GM12878 (cell line): ENCODE results near the gene MAX. TPM values are rescaled to one million over a fixed set of nuclear protein-coding genes. Genes with fewer than 3 reads are reported as not detected.

Experiments
- ATAC-seq: fragments of 200-7000 bp; cut with Tn5 transposase; 3 replicates; pipeline ENCODE4 v1.9.1; 2020; ENCODE audit warnings: mild to moderate bottlenecking, moderate library complexity
- BruUV-seq: library from RNA; stranded (reverse); fragments of 400-500 nt; replicated peaks from 2 replicates; lab custom pipeline; 2021; lab: Mats Ljungman, UMichigan
- CTCF ChIA-PET: fragments of 300-600 bp; sonication (Branson Sonifier 250); formaldehyde crosslinking; extraction: SDS; loops from one replicate; lab custom pipeline; 2021; ENCODE audit warnings: inconsistent platforms; lab: Yijun Ruan, JAX
- POLR2A ChIA-PET: fragments of 350-600 bp; formaldehyde crosslinking; extraction: SDS; loops from one replicate; lab custom pipeline; 2021; ENCODE audit warnings: inconsistent platforms; lab: Charles Lee
- RAD21 ChIA-PET: fragments of 300-600 bp; sonication (Branson Sonifier 250); formaldehyde crosslinking; loops from one replicate; lab custom pipeline; 2023; ENCODE audit warnings: antibody characterized with exemption; ENCODE audit not compliant: unreplicated experiment; lab: Charles Lee
- SMC1A ChIA-PET: fragments of 300-600 bp; sonication (Branson Sonifier 250); formaldehyde crosslinking; loops from one replicate; lab custom pipeline; 2023; ENCODE audit not compliant: unreplicated experiment, uncharacterized antibody; lab: Charles Lee
- DNase-seq: peaks from one replicate; pipeline ENCODE4 v3.0.0-alpha.2; 2011; ENCODE audit warnings: low read depth, low spot score
- FAIRE-seq: peaks from 3 replicates; lab custom pipeline; 2011; peaks lifted over from hg19 to GRCh38; lab: Jason Lieb, UNC
- H2AFZ ChIP-seq: 2 replicates; pipeline ENCODE4 v1.6.0; 2011; ENCODE audit warnings: low read depth, low read length, control low read depth; ENCODE audit not compliant: control insufficient read depth
- H3K27ac ChIP-seq: 2 replicates; pipeline ENCODE4 v1.5.1; 2011; ENCODE audit warnings: control low read depth; ENCODE audit not compliant: control insufficient read depth, insufficient read depth
- H3K27me3 ChIP-seq, 2 experiments: replicated peaks in 1 of 2; 2 replicates each; pipeline versions ENCODE4 v1.6.0 to v1.6.1; 2011; ENCODE audit warnings: low read length in 1 of 2; ENCODE audit not compliant: control insufficient read depth in 2 of 2, insufficient read depth in 2 of 2
- H3K36me3 ChIP-seq, 2 experiments: 2 replicates each; pipeline ENCODE4 v1.5.1; 2011; ENCODE audit warnings: low read length in 1 of 2; ENCODE audit not compliant: control insufficient read depth in 2 of 2, insufficient read depth in 2 of 2
- H3K4me1 ChIP-seq: 2 replicates; pipeline ENCODE4 v1.6.1; 2011; ENCODE audit warnings: mild to moderate bottlenecking, low read length, moderate library complexity, mixed read lengths; ENCODE audit not compliant: control insufficient read depth, insufficient read depth
- H3K4me2 ChIP-seq: 2 replicates; pipeline ENCODE4 v1.6.0; 2011; ENCODE audit warnings: control low read depth; ENCODE audit not compliant: control insufficient read depth, insufficient read depth
- H3K4me3 ChIP-seq: fragments of 200-600 bp; sonication (generic); 2 replicates; pipeline ENCODE4 v1.5.1; 2016
- H3K79me2 ChIP-seq: 2 replicates; pipeline ENCODE4 v1.6.0; 2011; ENCODE audit warnings: low read length; ENCODE audit not compliant: control insufficient read depth, insufficient read depth
- H3K9ac ChIP-seq: 2 replicates; pipeline ENCODE4 v1.8.0; 2011; ENCODE audit warnings: low read length, control low read depth, mixed read lengths; ENCODE audit not compliant: control insufficient read depth, insufficient read depth
- H3K9me3 ChIP-seq: replicated peaks from 3 replicates; pipeline ENCODE4 v1.5.1; 2011; ENCODE audit warnings: mild to moderate bottlenecking, low read length; ENCODE audit not compliant: control insufficient read depth, insufficient read depth
- H4K20me1 ChIP-seq: 2 replicates; pipeline ENCODE4 v1.6.0; 2011; ENCODE audit not compliant: control insufficient read depth, insufficient read depth
- CBFB ChIP-seq: IDR thresholded peaks from 2 replicates; pipeline ENCODE4 v1.6.1; 2016; ENCODE audit warnings: antibody characterized with exemption, low read depth
- CHD4 ChIP-seq: fragments of 200-600 bp; sonication (generic); IDR thresholded peaks from 2 replicates; pipeline ENCODE4 v1.6.1; 2016; ENCODE audit warnings: mild to moderate bottlenecking
- FOXK2 ChIP-seq: fragments of 450-650 bp; IDR thresholded peaks from 2 replicates; pipeline ENCODE4 v1.6.1; 2017; ENCODE audit warnings: mild to moderate bottlenecking, moderate library complexity
- HCFC1 ChIP-seq: fragments of 150-350 bp; IDR thresholded peaks from 2 replicates; pipeline ENCODE4 v1.6.1; 2014; ENCODE audit warnings: low read length
- LARP7 ChIP-seq: fragments of 450-650 bp; IDR thresholded peaks from 2 replicates; pipeline ENCODE4 v1.6.1; 2017; ENCODE audit warnings: mild to moderate bottlenecking
- MXI1 ChIP-seq: fragments of 150-350 bp; IDR thresholded peaks from 2 replicates; pipeline ENCODE4 v1.6.1; 2011; ENCODE audit warnings: low read depth, mild to moderate bottlenecking, inconsistent platforms, low read length, improper control_type of control experiment
- RCOR1 ChIP-seq: conservative IDR thresholded peaks from 2 replicates; pipeline ENCODE4 v1.6.1; 2012; ENCODE audit warnings: low read depth, low read length, improper control_type of control experiment
- STAT3 ChIP-seq: IDR thresholded peaks from 2 replicates; pipeline ENCODE4 v1.6.1; 2011; ENCODE audit warnings: low read depth, low read length, improper control_type of control experiment
- ZBED1 ChIP-seq: IDR thresholded peaks from 2 replicates; pipeline ENCODE4 v1.6.1; 2016; ENCODE audit warnings: borderline replicate concordance
- ZSCAN29 ChIP-seq: fragments of 450-650 bp; IDR thresholded peaks from 2 replicates; pipeline ENCODE4 v1.6.1; 2017; ENCODE audit warnings: mild to moderate bottlenecking, moderate library complexity
- WGBS: methylation state at CpG from one replicate; pipeline ENCODE4 v1.1.6; 2016; ENCODE audit warnings: low lambda C conversion rate; ENCODE audit not compliant: insufficient replicate concordance, insufficient coverage; ENCODE audit errors: missing lambda C conversion rate; 5-methylcytosine and 5-hydroxymethylcytosine counted together
- in situ Hi-C: fragments of 300-500 bp; cut with MboI; formaldehyde crosslinking; loops from 9 replicates; pipeline ENCODE4 v1.14.3; 2018; ENCODE audit warnings: mixed read lengths
- intact Hi-C: fragments of 100-400 bp; cut with micrococcal nuclease; formaldehyde crosslinking; loops from one replicate; pipeline ENCODE4 v1.14.2; 2022; ENCODE audit not compliant: unreplicated experiment
- polyA plus RNA-seq, 11 experiments: library from polyadenylated mRNA; depleted of rRNA in 4 of 11; unstranded in 6 of 11; stranded (reverse) in 5 of 11; fragments of >200 nt; fragmentation: Nextera tagmentation in 4 of 11; fragmentation: Illumina TruSeq in 1 of 11; extraction: Ambion mirVana in 4 of 11; extraction: Trizol in 1 of 11; gene quantifications; 1 replicate in 1 of 11; 2 replicates in 10 of 11; pipeline versions ENCODE4 v1.2.1 to v1.2.3, GENCODE V29; 2011 to 2016; ENCODE audit warnings: inconsistent platforms in 2 of 11, missing spikeins in 2 of 11, low read depth in 1 of 11
- total RNA-seq, 4 experiments: library from RNA; depleted of rRNA in 3 of 4; stranded (reverse); fragments of >200 nt in 3 of 4; fragmentation: Illumina TruSeq in 1 of 4; extraction: Trizol in 1 of 4; gene quantifications; 2 replicates each; pipeline versions ENCODE4 v1.2.1 to v1.2.3, GENCODE V29; 2013 to 2021
- TF ChIP-seq, protein P1 (sequence below): fragments of 450-650 bp; IDR thresholded peaks from 2 replicates; pipeline ENCODE4 v1.6.1; 2018; ENCODE audit warnings: mild to moderate bottlenecking, low read depth, moderate library complexity; ENCODE audit not compliant: partially characterized antibody
- TF ChIP-seq, protein P2 (sequence below): fragments of 450-650 bp; formaldehyde crosslinking; IDR thresholded peaks from 2 replicates; pipeline ENCODE4 v1.4.0; 2020; ENCODE audit warnings: mild to moderate bottlenecking, moderate library complexity
- TF ChIP-seq, protein P3 (sequence below): fragments of 150-350 bp; IDR thresholded peaks from 2 replicates; pipeline ENCODE4 v1.6.1; 2014; ENCODE audit warnings: mild to moderate bottlenecking, low read depth, low read length
- TF ChIP-seq, protein P4 (sequence below): IDR thresholded peaks from 2 replicates; pipeline ENCODE4 v1.6.1; 2012; ENCODE audit warnings: low read depth, low read length, improper control_type of control experiment
- TF ChIP-seq, protein P5 (sequence below): IDR thresholded peaks from 2 replicates; pipeline ENCODE4 v1.6.1; 2011; ENCODE audit warnings: borderline replicate concordance, low read depth, mild to moderate bottlenecking, moderate library complexity, low read length; ENCODE audit not compliant: insufficient read depth, poor library complexity, severe bottlenecking

The MAX gene
- total and polyA plus RNA-seq, 10 of the 15 experiments (the other 5 are each of a cell fraction or from before 2014, with no cell fraction given): 21.5 to 122 (median 67.5) TPM

DNA sequence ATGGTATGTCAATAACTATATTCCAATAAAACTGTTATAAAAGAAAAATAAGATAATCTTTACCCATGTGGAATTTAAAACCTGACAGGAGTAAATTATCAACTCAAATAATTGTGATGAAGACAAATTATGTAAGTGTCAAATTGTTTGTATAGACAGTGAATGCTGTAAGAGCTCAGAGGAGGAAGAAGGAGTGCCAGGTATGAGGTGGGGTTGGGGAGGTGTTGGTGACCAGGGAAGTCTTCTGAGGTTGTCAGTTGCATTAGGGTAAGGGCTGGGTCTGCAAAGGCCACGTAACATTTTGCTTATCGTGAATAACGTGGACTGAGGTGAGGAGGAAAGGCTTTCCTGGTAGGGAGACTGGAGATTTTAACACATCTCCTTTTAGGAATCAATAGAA lies 2.5 kb upstream of the MAX start:
- no peaks in the 10 kb centered on the region for H4K20me1 ChIP-seq
- peaks cover 22% of the 10 kb centered on the region for H3K79me2 ChIP-seq
- H3K36me3 ChIP-seq: no peaks in the 10 kb centered on the region
- H3K4me2 ChIP-seq: no peak overlapping the region
- H3K27ac ChIP-seq: no peak overlapping the region
- FAIRE-seq (no peak), ATAC-seq (no peak), DNase-seq (no peak)
- no peaks in the 10 kb centered on the region for H3K27me3 ChIP-seq
- H3K4me3 ChIP-seq: no peak overlapping the region
- CTCF ChIA-PET: no interaction called here
- intact Hi-C loops (loop anchor here (5.0 kb wide), 1 partner anchor 117 kb away; the partner anchor contains the start of gene FNTB), in situ Hi-C loops (no loop called here)
- RAD21 ChIA-PET: no interaction called here
- H2AFZ ChIP-seq: no peak overlapping the region
- no peak overlapping the region for H3K9ac ChIP-seq
- no peaks in the 10 kb centered on the region for H3K9me3 ChIP-seq
- no TSS peak for BruUV-seq
- whole genome bisulfite sequencing: 90% methylated on average over 3 of the region's 3 CpGs
- POLR2A ChIA-PET: interaction anchor here (0.8 kb wide), 1 partner anchor 111 kb away, joined by 3 read pairs; no protein-coding TSS in a partner anchor
- SMC1A ChIA-PET: interaction anchor here (1.0 to 1.3 kb wide), 2 partner anchors 16 to 54 kb away, joined by 3 read pairs; no protein-coding TSS in a partner anchor
- peaks cover 4% of the 10 kb centered on the region for H3K4me1 ChIP-seq
- TF ChIP-seq STAT3 (no peak), ZSCAN29 (no peak), MXI1 (no peak), CHD4 (no peak), LARP7 (no peak), RCOR1 (no peak), FOXK2 (no peak), CBFB (no peak), ZBED1 (no peak), HCFC1 (no peak)
- TF ChIP-seq, protein P1, sequence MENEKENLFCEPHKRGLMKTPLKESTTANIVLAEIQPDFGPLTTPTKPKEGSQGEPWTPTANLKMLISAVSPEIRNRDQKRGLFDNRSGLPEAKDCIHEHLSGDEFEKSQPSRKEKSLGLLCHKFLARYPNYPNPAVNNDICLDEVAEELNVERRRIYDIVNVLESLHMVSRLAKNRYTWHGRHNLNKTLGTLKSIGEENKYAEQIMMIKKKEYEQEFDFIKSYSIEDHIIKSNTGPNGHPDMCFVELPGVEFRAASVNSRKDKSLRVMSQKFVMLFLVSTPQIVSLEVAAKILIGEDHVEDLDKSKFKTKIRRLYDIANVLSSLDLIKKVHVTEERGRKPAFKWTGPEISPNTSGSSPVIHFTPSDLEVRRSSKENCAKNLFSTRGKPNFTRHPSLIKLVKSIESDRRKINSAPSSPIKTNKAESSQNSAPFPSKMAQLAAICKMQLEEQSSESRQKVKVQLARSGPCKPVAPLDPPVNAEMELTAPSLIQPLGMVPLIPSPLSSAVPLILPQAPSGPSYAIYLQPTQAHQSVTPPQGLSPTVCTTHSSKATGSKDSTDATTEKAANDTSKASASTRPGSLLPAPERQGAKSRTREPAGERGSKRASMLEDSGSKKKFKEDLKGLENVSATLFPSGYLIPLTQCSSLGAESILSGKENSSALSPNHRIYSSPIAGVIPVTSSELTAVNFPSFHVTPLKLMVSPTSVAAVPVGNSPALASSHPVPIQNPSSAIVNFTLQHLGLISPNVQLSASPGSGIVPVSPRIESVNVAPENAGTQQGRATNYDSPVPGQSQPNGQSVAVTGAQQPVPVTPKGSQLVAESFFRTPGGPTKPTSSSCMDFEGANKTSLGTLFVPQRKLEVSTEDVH: no peak
- TF ChIP-seq, protein P2, sequence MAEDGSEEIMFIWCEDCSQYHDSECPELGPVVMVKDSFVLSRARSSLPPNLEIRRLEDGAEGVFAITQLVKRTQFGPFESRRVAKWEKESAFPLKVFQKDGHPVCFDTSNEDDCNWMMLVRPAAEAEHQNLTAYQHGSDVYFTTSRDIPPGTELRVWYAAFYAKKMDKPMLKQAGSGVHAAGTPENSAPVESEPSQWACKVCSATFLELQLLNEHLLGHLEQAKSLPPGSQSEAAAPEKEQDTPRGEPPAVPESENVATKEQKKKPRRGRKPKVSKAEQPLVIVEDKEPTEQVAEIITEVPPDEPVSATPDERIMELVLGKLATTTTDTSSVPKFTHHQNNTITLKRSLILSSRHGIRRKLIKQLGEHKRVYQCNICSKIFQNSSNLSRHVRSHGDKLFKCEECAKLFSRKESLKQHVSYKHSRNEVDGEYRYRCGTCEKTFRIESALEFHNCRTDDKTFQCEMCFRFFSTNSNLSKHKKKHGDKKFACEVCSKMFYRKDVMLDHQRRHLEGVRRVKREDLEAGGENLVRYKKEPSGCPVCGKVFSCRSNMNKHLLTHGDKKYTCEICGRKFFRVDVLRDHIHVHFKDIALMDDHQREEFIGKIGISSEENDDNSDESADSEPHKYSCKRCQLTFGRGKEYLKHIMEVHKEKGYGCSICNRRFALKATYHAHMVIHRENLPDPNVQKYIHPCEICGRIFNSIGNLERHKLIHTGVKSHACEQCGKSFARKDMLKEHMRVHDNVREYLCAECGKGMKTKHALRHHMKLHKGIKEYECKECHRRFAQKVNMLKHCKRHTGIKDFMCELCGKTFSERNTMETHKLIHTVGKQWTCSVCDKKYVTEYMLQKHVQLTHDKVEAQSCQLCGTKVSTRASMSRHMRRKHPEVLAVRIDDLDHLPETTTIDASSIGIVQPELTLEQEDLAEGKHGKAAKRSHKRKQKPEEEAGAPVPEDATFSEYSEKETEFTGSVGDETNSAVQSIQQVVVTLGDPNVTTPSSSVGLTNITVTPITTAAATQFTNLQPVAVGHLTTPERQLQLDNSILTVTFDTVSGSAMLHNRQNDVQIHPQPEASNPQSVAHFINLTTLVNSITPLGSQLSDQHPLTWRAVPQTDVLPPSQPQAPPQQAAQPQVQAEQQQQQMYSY (CRISPR knock-in tag): no peak
- TF ChIP-seq, protein P3, sequence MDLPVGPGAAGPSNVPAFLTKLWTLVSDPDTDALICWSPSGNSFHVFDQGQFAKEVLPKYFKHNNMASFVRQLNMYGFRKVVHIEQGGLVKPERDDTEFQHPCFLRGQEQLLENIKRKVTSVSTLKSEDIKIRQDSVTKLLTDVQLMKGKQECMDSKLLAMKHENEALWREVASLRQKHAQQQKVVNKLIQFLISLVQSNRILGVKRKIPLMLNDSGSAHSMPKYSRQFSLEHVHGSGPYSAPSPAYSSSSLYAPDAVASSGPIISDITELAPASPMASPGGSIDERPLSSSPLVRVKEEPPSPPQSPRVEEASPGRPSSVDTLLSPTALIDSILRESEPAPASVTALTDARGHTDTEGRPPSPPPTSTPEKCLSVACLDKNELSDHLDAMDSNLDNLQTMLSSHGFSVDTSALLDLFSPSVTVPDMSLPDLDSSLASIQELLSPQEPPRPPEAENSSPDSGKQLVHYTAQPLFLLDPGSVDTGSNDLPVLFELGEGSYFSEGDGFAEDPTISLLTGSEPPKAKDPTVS: no peak
- TF ChIP-seq, protein P4, sequence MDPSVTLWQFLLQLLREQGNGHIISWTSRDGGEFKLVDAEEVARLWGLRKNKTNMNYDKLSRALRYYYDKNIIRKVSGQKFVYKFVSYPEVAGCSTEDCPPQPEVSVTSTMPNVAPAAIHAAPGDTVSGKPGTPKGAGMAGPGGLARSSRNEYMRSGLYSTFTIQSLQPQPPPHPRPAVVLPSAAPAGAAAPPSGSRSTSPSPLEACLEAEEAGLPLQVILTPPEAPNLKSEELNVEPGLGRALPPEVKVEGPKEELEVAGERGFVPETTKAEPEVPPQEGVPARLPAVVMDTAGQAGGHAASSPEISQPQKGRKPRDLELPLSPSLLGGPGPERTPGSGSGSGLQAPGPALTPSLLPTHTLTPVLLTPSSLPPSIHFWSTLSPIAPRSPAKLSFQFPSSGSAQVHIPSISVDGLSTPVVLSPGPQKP: no peak
- TF ChIP-seq, protein P5, sequence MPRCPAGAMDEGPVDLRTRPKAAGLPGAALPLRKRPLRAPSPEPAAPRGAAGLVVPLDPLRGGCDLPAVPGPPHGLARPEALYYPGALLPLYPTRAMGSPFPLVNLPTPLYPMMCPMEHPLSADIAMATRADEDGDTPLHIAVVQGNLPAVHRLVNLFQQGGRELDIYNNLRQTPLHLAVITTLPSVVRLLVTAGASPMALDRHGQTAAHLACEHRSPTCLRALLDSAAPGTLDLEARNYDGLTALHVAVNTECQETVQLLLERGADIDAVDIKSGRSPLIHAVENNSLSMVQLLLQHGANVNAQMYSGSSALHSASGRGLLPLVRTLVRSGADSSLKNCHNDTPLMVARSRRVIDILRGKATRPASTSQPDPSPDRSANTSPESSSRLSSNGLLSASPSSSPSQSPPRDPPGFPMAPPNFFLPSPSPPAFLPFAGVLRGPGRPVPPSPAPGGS: no peak
